ENCODE results near the gene TMEM222.

The TMEM222 gene

GRCh38 chr1:27359822-27360158 lies 37.8 kb downstream of the TMEM222 start:
- no peak for DNase-seq (ENCODE audit: low read depth in 3 of 3)

GRCh38 chr1:27360159-27361043 lies 38.4 kb downstream of the TMEM222 start:
- peak in 2 of 3 experiments; percentile 27 to 30 for DNase-seq (ENCODE audit: low read depth in 3 of 3)

GRCh38 chr1:27361044-27361402 lies 39.1 kb downstream of the TMEM222 start:
- DNase-seq (ENCODE audit: low read depth in 3 of 3), result no peak

- DNase-seq (ENCODE audit: low read depth in 3 of 3), result no peak
Observed at GRCh38 chr1:27361553-27361952, 39.6 kb downstream of the TMEM222 start.

- no peak for DNase-seq (ENCODE audit: low read depth in 3 of 3)
Observed at GRCh38 chr1:27363766-27364695, 42.1 kb downstream of the TMEM222 start.

GRCh38 chr1:27364696-27365371 lies 42.9 kb downstream of the TMEM222 start:
- no peak for DNase-seq (ENCODE audit: low read depth in 3 of 3)

GRCh38 chr1:27365372-27366112 lies 43.6 kb downstream of the TMEM222 start:
- DNase-seq (ENCODE audit: low read depth in 3 of 3), result peak; percentile 64 to 67 (median 64)

- peak; percentile 45 to 63 (median 45) for DNase-seq (ENCODE audit: low read depth in 3 of 3)
Observed at GRCh38 chr1:27366113-27366410, 44.1 kb downstream of the TMEM222 start.

- no peak for DNase-seq (ENCODE audit: low read depth in 3 of 3)
Observed at GRCh38 chr1:27366411-27367159, 44.6 kb downstream of the TMEM222 start, which contains the start of gene MAP3K6. Gene MAP3K6 (minus strand): TSS chr1:27366961. CDS start chr1:27366597, 364 bp downstream.

- DNase-seq (ENCODE audit: low read depth in 3 of 3), result no peak
Observed at GRCh38 chr1:27367160-27367650, 45.2 kb downstream of the TMEM222 start.

GRCh38 chr1:27368869-27369582 lies 47.1 kb downstream of the TMEM222 start:
- no peak for DNase-seq (ENCODE audit: low read depth in 3 of 3)

- DNase-seq (ENCODE audit: low read depth in 3 of 3), result no peak
Observed at GRCh38 chr1:27372022-27372807, 50.3 kb downstream of the TMEM222 start.

- no peak for DNase-seq (ENCODE audit: low read depth in 3 of 3)
Observed at GRCh38 chr1:27372808-27373690, 51.1 kb downstream of the TMEM222 start.

GRCh38 chr1:27374362-27375086 lies 52.6 kb downstream of the TMEM222 start, which contains the start of gene FCN3:
Gene FCN3 (minus strand): TSS chr1:27374824. CDS start chr1:27374818, 6 bp downstream.
- no peak for DNase-seq (ENCODE audit: low read depth in 3 of 3)

GRCh38 chr1:27377760-27378495 lies 56.0 kb downstream of the TMEM222 start:
- no peak for DNase-seq (ENCODE audit: low read depth in 3 of 3)

GRCh38 chr1:27379564-27380122 lies 57.7 kb downstream of the TMEM222 start:
- no peak for DNase-seq (ENCODE audit: low read depth in 3 of 3)

Data from stimulated activated CD4-positive, alpha-beta T cell treated with anti-CD3 and anti-CD28 coated beads, TNF-alpha, amount 100 ng/mL, for 4 hours (primary cell).